ENCODE results near the gene FOXL1. TPM values are rescaled to one million over a fixed set of nuclear protein-coding genes. Genes with fewer than 3 reads are reported as not detected.

Gene FOXL1
- polyA plus RNA-seq, 4 donors, result 15.5 to 21.5 (median 19.1) TPM

DNA sequence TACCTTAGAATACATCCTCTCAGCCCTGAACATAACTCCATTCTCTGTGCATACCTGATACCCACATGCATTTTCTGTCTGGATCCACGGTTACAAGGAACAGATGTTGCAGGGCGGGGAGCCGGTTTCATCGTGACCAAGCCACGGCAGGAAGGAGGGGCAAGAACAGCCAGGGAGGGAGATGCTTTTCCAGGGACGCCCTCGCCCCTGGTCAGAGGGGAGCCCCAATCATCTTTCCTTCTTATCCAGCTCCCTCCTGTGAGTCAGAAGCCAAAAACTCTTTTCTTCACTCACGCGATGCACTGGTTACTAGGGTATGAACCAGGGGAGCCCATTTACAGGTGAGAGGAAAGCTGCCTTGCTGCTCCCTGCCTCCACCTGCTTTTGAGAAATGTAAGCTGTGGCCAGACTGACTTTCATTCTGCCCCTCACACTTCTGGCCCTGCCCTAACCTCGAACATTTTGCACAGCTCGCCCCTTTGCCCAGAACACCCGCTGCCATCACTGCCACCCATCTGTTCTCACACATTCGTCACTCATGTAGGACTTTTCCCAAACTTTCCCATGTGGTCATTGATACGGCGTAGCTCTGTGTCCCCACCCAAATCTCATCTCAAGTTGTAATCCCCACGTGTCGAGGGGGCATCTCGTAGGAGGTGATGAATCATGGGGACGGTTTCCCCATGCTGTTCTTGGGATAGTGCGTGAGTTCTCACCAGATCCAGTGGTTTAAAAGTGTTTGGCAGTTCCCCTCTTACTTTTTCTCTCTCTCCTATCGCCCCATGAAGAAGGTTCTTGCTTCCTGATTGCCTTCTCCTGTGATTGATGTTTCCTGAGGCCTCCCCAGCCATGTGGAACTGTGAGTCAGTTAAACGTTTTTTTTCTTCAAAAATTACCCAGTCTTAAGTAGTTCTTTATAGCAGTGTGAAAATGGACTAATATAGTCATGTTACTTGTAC lies 20.5 kb downstream of the FOXL1 start:
- DNase-seq (ENCODE audit: low read depth in 4 of 4, low spot score in 3 of 4), result no peak

DNA sequence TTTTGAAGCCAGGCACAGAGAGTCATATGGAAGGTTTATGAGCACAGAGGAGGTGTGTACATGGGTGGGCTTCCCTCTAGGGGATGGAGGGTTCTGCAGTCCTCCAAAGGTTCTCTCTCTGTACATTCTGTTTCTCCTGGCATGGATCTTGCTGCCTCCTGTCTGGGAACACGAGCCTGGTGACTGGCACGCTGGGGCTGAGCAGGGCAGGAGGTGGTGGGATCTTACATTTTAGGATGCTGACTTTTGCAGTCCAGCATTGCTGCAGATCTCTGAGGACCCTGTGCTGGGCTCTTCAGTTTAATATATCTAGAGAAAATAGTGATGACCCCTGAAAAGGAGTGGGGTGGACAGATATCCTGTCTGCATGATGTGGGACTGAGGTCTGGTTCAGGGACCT lies 23.0 kb downstream of the FOXL1 start:
- DNase-seq (ENCODE audit: low read depth in 4 of 4, low spot score in 3 of 4), result no peak

DNA sequence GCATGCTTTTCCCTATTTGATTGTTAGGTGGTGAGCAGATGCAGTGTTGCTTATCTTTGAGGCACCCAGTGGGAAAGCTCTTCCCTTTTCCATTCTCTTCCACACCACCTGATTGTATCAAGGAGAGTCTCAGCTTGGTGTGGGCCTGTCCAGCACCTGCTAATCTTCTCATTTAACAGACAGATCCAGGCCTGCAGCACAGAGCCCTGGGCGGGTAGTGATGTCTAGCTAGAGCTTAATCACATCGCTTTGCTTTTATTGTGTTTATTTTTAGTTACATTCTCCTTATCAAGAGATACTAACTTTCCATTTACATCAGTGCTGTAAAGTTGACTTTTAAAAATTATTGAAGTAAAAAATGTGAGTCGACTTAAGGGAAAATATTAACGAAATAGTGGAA lies 24.2 kb downstream of the FOXL1 start:
- no peak for DNase-seq (ENCODE audit: low read depth in 4 of 4, low spot score in 3 of 4)

DNA sequence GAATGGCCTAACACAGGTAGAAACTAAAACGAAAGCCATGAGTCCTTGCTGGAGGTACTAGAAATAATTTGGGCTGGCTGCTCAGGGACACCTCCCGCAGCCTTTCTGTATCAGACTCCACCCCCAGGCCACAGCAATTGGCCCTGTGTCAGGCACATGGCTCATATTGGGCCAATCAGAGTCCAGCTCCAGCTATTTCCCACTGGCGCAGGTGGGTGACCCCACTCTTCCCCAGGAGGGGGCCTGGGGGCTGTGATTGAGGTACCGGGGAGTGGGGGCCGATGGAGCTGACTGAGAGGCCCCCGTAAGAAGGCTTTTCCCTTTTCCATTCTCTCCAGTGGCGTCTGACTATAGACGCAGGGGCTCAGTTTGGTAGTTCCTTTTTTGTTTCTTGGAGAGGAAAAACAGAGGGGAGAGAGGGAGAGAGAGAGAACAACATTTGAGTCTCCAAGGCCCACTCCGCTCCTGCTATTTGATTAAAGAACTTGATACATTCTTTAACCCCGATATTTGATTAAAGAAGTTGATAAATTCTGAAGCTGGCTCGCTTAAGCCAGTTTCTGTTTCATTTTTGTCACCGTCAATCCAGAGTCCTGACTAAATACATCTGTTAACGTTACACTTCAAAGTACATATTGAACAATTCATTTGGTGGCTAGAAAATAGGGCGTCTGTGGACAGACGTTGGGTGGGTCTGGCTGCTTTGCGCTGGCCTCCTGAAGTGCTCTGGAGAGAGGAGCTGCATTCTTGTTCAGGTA lies 26.3 kb downstream of the FOXL1 start:
- no peak for DNase-seq (ENCODE audit: low read depth in 4 of 4, low spot score in 3 of 4)

DNA sequence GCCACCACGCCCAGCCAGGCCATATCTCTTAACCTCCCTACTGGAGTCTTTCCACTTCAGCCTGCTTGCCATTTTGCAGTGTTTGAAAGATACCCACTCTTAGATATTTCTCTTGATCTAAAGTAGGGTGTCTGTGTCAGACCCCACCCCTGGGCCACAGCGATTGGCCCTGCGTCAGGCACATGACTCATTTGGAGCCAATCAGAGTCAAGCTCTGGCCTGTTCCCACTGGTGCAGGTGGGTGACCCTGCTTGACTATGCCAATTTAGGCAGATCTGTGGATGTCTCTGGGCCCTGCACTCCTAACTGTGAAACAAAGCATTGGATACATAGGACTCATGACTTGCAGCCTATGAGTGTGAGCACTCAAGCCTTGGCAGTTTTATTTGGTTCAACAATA lies 27.6 kb downstream of the FOXL1 start:
- DNase-seq (ENCODE audit: low read depth in 4 of 4, low spot score in 3 of 4), result no peak

DNA sequence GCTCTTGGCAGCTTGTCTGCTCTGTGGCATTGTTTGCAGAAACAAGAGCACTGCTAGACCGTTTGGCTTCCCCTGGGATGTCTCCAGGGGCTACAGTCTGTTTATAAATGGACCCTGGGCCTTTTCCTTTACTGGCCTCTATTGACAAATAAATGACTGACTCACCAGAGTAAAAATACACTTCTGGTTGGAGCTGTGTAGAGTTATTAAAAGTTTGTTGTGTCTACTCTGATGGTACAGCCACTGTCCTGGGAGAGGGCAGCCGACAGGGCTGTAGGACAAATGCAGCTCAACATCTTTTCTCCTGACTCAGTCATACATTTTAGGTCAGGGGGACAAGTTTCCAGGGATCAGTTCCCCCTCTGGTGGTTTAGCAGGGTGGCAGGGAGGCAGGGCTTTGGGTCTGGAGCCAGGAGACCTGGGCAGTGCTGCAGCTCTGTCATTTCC lies 30.0 kb downstream of the FOXL1 start:
- DNase-seq (ENCODE audit: low read depth in 4 of 4, low spot score in 3 of 4), result no peak

DNA sequence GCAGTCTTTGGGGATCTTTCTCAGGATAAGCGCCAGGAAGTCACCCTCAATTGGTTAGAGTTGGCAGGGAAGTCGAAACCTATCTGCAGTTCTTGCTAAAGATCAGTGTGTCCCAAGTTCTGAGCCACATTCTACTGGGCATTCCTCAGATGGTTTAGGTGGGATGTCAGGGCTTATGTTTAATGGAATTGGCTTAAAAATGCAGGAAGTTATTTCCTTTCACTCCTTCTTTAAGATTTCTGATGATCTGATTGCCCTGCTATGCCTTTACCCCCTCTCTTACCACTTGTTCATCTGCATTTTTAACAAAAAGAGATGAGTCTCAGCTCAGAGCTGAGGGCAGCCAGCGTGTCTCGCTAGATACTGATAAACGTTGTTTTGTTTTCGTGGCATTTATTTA lies 30.8 kb downstream of the FOXL1 start:
- no peak for DNase-seq (ENCODE audit: low read depth in 4 of 4, low spot score in 3 of 4)

DNA sequence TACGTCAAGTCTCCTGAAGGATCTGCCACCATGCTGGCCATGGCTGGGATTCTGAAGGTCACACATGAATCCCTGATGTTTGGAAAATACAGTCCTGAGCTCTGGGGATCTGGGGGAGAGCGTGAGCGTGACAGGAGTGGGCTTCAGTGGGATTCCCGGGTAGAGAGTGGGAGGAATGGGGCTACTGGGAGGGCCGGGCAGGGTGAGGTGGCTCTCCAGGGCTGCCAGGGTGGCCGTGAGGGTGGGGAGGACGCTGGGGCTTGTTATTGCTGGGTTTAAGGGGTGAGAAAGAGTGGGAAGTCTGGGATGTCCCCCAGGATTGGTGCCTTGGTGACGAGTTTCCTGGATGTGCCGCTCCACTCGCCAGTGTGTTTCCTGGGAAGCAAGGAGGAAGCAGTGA lies 31.3 kb downstream of the FOXL1 start:
- DNase-seq (ENCODE audit: low read depth in 4 of 4, low spot score in 3 of 4), result no peak

DNA sequence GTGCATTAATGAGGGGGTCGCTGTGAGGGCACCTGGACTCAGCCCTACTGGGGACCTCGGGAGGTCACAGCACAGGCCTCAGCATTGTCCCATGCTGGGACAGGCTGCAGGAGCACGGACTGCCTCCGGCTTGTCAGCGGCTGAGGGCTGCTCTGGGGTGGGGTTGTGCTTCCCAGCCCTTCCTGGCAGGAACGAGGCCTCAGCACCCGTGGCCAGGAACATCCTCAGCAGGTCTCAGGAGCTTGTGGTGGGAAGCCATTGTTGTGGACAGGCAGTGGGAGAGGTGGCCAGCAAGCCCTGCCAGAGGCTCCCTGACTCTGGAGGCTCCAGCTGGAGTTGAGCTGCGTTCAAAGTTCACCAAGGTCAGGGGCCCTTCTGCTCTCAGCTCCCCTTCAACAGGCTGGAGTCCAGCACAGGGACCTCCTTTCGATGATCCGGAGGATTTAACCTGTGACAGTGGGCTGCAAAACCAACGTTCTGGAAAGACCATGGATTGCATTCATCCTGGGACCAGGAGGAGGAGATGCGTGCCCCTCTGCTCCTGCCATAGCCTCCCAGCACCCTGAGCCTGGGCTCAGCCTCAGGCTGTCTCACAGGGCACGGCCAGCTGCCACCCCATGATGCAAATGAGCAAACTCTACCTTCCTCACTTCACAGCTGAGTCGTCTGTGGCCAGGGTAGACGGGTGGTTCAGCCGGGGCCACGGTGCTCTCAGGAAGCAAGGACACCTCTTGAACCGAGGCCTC lies 32.6 kb downstream of the FOXL1 start:
- DNase-seq (ENCODE audit: low read depth in 4 of 4, low spot score in 3 of 4), result no peak

DNA sequence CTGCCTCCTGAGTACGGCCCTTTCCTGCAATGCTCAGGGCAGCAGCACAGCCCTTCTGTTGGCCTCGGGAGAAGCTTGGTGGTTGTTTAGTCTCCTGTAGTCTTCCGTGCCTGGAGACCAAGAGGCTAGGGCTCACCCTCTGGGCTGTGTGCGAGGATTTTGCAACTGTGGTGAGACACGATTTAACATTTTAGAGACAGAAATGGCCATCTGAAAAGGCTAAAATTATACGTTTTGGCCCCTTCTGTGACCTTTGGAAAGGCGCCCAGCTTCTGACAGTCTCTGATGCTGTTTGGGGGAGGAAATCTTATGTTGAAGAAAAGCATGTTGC lies 33.1 kb downstream of the FOXL1 start:
- DNase-seq (ENCODE audit: low read depth in 4 of 4, low spot score in 3 of 4), result peak; percentile 39 to 80 (median 64)

DNA sequence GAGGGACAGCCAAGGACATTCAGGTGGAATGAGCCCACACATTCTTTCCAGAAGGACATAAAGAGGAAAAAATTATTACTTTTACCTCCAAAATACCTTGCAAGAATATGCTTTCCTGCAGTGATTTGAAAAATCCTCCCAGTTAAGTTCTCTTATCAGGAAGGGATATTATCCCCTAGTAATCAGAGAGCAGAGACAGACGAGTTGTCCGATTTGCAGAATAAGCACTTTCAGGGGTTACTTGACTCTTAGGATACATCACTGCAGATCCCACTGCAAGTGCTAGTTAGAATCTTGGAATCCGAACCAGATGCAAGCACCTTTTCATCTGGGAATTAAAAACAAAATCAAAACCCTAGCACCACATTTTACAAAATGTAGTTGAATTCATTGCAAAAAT lies 33.6 kb downstream of the FOXL1 start:
- DNase-seq (ENCODE audit: low read depth in 4 of 4, low spot score in 3 of 4), result no peak

DNA sequence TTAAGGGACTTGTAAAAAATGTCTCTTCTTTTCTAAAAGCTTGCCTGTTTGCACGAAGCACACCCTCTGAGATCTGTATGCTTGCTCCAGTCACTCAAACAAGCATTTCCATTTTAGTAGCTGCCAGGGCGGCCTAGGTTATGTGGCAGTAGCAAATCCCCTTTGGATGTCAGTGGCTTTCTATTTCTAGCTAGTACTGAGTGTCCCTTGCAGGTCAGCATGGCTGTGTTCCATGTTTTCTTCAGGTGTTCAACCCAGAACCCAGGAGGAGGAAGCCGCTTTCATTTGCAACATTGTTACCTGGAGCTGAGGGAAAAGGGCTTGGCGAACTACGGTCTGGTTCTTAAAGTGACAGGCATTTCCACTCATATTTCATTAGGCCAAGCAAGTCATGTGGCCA lies 36.4 kb downstream of the FOXL1 start:
- no peak for DNase-seq (ENCODE audit: low read depth in 4 of 4, low spot score in 3 of 4)

DNA sequence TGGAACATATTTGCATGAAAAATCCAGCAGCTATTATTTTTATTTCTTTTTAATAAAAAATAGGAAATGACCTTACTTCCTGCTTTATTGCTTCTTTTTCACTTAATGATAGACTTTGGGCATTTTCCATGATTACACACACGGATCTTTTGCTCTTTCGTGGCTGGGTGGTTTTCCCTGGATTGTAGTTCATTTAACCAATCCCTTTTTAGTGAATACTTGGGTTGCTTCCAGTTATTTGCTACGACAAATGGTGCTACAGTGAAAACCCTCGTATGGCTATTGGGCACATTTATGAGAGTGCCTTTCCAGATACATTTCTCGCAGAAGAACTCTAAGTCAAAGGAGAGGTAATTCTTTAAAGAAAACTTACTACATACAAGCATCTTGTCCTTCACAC lies 38.6 kb downstream of the FOXL1 start:
- DNase-seq (ENCODE audit: low read depth in 4 of 4, low spot score in 3 of 4), result no peak

DNA sequence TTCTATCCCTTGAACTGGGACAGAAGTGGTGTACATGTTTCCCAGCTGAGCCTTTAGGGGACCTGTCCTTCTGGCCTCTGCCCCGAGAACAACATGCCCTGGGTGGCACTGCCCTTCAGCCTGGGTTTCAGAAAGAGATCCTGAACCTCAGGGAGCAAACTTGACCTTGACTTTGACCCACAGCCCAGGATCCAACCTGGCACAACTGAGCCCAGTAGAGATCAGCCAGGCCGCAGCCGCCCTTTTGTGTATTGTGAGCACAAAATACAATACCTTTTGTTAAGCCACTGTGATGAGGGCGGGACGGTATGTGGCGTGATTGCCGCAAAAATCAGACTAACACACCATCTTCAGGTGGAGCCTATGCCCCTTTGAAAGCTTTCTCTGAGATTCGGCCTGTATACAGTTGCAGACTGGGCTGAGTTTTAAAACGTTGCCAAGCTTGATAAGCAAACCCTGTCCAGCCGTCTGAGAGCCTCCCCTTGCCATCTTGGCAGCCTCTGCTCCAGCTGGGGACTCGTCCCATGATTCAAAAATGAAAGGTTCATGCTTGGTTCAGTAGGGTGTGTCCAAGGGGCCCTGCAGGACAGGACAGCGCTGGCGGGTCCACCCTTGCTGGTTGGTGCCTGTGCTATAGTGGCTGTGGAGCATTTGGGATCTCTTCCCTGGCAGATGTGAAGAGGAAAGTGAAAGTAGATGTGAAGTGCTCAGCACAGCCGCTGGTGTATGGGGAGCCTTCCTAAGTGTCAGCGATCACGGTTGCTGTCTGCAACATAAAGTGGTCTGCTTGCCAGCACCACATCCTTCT lies 40.3 kb downstream of the FOXL1 start:
- no peak for DNase-seq (ENCODE audit: low read depth in 4 of 4, low spot score in 3 of 4)

DNA sequence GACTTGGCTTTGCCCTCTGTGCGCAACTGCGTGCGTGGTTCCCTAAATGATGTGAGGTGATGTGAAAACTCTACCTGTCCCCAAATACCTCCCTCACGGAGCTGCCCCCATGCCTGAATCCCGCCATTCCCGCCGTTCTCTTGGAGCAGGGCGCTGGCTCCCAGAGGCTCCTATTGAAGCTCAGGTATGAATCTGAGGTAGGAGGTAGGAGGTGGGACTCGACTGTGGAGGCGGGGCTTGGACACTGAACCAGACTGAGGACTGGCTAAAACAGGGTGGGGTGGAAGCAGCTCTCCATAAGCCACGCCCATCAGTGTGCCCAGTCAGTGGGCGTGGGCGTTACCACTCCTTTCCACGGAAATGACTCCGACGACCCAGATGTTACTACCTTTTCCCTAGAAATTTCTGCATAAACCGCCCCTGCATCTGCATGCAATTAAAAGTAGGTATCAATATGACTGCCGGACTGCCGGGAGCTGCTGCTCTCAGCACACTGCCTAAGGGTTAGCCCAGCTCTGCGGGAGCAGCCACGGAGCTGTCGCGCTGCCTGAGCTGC lies 41.0 kb downstream of the FOXL1 start:
- DNase-seq (ENCODE audit: low read depth in 4 of 4, low spot score in 3 of 4), result no peak

DNA sequence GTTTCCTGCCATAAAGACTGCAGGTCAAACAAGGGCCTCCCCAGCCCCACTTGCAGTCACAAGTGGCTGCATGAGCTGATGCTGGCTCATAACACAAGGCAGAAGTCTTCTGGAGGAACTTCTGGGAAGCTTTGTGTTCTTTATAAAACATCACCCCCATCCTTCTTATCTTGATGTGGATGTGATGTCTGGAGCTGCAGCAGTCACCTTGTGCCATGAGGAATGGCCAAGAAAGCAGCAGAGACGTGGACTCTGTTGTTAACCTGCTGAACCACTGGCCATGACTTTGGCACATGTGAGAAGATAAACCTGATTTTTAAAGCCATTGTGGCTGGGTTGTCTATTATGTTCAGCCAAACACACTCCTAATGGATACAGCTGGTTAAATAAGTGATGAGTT lies 41.8 kb downstream of the FOXL1 start:
- DNase-seq (ENCODE audit: low read depth in 4 of 4, low spot score in 3 of 4), result no peak

DNA sequence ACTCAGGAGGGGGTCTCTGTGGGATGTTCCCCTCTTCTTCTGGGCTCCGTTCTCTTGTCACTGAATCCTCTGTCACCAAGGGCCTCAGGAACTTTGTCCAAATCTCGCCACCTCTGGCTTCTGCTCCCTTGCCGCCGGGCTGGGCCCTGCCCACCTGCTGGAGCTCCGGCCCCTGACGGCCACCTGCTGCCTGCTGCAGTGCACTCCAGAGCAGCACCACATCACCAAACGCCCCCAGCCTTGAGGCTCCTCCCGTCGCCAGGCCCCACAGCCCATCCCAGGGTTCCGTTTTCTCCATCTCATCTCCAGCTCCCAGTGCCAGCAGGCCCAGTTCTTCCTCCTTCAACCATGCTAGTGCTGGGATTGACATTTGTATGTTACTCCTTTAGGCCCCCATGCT lies 43.6 kb downstream of the FOXL1 start:
- no peak for DNase-seq (ENCODE audit: low read depth in 4 of 4, low spot score in 3 of 4)

DNA sequence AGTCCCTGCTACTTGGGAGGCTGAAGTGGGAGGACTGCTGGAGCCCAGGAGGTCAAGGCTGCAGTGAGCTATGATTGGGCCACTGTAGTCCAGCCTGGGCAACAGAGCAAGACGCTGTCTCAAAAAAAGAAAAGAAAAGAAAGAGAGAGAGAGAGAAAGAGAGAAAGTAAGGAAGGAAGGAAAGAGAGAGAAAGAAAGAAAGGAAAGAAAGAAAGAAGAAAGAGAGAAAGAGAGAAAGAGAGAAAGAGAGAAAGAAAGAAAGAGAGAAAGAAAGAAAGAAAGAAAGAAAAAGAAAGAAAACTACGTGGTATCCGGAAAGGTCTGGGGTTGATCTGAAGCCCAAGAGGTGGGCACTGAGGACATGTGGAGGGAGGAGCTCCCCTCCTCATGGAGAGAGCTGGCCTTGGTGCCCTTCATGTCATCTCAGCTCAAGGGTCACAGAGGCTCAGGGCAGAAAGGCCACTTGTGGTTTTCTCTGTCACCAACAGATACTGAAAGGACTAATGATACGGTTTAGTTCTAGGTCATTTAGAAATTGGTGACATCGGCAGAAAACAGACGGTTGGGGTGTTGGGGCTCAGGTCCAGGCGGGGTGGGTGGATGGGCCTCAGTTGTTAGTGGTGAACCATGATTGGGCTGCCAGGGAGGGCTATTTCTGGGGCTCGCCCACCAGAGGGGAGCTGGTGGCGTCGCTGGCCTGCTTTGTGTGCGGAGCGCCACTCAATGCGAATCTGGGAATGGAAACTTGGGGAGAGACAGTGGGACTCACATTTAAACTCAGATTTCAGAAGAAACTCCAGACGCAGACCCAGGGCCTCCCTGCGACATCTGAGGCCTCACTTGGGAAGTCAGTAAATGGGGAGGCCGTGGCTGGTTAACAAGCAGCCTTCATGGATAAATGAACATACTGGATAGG lies 44.6 kb downstream of the FOXL1 start:
- no peak for DNase-seq (ENCODE audit: low read depth in 4 of 4, low spot score in 3 of 4)

DNA sequence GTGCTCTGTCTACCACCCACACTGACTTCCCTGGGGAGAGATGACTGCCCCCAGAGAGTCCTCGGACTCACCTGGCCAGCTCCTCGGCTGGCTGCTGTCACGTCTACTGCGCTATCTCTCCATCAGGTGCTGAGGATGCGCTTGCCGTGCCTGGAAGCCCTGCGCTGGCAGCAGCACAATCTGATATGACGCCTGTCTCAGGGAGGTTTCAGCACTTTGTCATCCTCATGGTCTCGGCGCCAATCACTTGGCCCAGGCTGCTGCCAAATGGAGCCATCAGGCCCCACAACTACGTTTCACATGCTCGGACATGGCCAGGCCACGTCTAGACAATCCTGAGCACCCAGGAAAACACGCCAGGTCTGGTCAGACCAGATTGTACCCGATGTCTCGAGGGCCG lies 46.7 kb downstream of the FOXL1 start:
- no peak for DNase-seq (ENCODE audit: low read depth in 4 of 4, low spot score in 3 of 4)

Measured in right renal pelvis (tissue), 4 donors.